ENCODE measurements around the gene ZC3H14.

GRCh38 chr14:88667555-88668273, 104.9 kb downstream of the ZC3H14 start:
- TF ChIP-seq CTCF (IDR thresholded peaks at IDR 0.05) (peak; percentile 54 to 82 (median 73)), POLR2A (IDR thresholded peaks at IDR 0.05) (no peak), EP300 (IDR thresholded peaks at IDR 0.05) (no peak)

All from tibial nerve (tissue), 4 donors.